Stimulated activated CD8-positive, alpha-beta memory T cell treated with anti-CD3 and anti-CD28 coated beads, Interleukin-2, amount 100 ng/mL, for 48 hours (primary cell): ENCODE data around the gene GDPGP1.
"Not testable (repeated sequence)": the region's sequence is repeated elsewhere in the genome, so short reads cannot be mapped to it uniquely, and the experiment has no call there.

Experiments
- DNase-seq, 2 donors: peaks; one replicate each; pipeline ENCODE4 v3.0.0-alpha.2; 2020; ENCODE audit warnings: low read depth in 2 of 2

Gene GDPGP1

GRCh38 chr15:90261811-90262210, 27.8 kb downstream of the GDPGP1 start:
- no peak for DNase-seq

GRCh38 chr15:90262426-90262825, 28.4 kb downstream of the GDPGP1 start:
- no peak for DNase-seq

- DNase-seq = no peak
Measured at GRCh38 chr15:90264671-90265070, 30.7 kb downstream of the GDPGP1 start.

GRCh38 chr15:90265271-90266060, 31.5 kb downstream of the GDPGP1 start, which contains the start of gene NGRN:
Gene NGRN (plus strand): TSS chr15:90265672. CDS start chr15:90265713, 41 bp downstream.
- peak; percentile 80 to 90 for DNase-seq

- DNase-seq = peak; percentile 32 to 33
Measured at GRCh38 chr15:90266061-90266431, 32.0 kb downstream of the GDPGP1 start.

- DNase-seq = no peak
Measured at GRCh38 chr15:90266485-90266884, 32.5 kb downstream of the GDPGP1 start.

GRCh38 chr15:90268415-90268814, 34.4 kb downstream of the GDPGP1 start:
- no peak for DNase-seq

GRCh38 chr15:90270502-90271150, 36.6 kb downstream of the GDPGP1 start:
- no peak for DNase-seq

- no peak for DNase-seq
Measured at GRCh38 chr15:90271459-90272166, 37.6 kb downstream of the GDPGP1 start.

GRCh38 chr15:90278467-90278866, 44.5 kb downstream of the GDPGP1 start:
- DNase-seq = not testable (repeated sequence)

GRCh38 chr15:90280743-90281142, 46.7 kb downstream of the GDPGP1 start:
- not testable (repeated sequence) for DNase-seq

- not testable (repeated sequence) for DNase-seq
Measured at GRCh38 chr15:90281637-90282036, 47.6 kb downstream of the GDPGP1 start.

GRCh38 chr15:90286678-90287077, 52.7 kb downstream of the GDPGP1 start:
- DNase-seq = no peak

GRCh38 chr15:90287101-90287500, 53.1 kb downstream of the GDPGP1 start:
- DNase-seq = no peak

- no peak for DNase-seq
Measured at GRCh38 chr15:90287946-90288345, 53.9 kb downstream of the GDPGP1 start.

GRCh38 chr15:90291679-90292356, 57.8 kb downstream of the GDPGP1 start:
- DNase-seq = no peak

GRCh38 chr15:90293040-90293810, 59.2 kb downstream of the GDPGP1 start:
- DNase-seq = peak; percentile 57 to 68

GRCh38 chr15:90294159-90294558, 60.1 kb downstream of the GDPGP1 start:
- no peak for DNase-seq

- no peak for DNase-seq
Measured at GRCh38 chr15:90294601-90295269, 60.7 kb downstream of the GDPGP1 start.

GRCh38 chr15:90295270-90295648, 61.2 kb downstream of the GDPGP1 start:
- DNase-seq = no peak
